Spinal cord (tissue), 10 donors: ENCODE data around the gene COA1. TPM values are rescaled to one million over a fixed set of nuclear protein-coding genes. Genes with fewer than 3 reads are reported as not detected.
"Not testable (repeated sequence)": the region's sequence is repeated elsewhere in the genome, so short reads cannot be mapped to it uniquely, and the experiment has no call there.

Experiments
- DNase-seq, 6 donors: peaks; one replicate each; pipeline versions ENCODE4 v3.0.0 to v3.0.0-alpha.2; 2013 to 2015; ENCODE audit warnings: low spot score in 6 of 6, low read depth in 4 of 6
- H3K27ac ChIP-seq: one replicate; pipeline ENCODE4 v1.5.1; 2013; ENCODE audit warnings: low read depth, low read length, control low read depth
- H3K27me3 ChIP-seq: one replicate; pipeline ENCODE4 v1.6.1; 2013; ENCODE audit warnings: low read length; ENCODE audit not compliant: control insufficient read depth, insufficient read depth
- H3K36me3 ChIP-seq: one replicate; pipeline ENCODE4 v1.6.1; 2013; ENCODE audit warnings: low read length; ENCODE audit not compliant: control insufficient read depth, insufficient read depth
- H3K4me1 ChIP-seq: one replicate; pipeline ENCODE4 v1.6.1; 2013; ENCODE audit warnings: low read length; ENCODE audit not compliant: control insufficient read depth, insufficient read depth
- H3K4me3 ChIP-seq: one replicate; pipeline ENCODE4 v1.5.1; 2013; ENCODE audit warnings: low read depth, low read length, control low read depth
- H3K9me3 ChIP-seq: one replicate; pipeline ENCODE4 v1.6.1; 2013; ENCODE audit warnings: low read length; ENCODE audit not compliant: control insufficient read depth, insufficient read depth
- WGBS: methylation state at CpG from one replicate; pipeline ENCODE4 v1.1.5; 2013; ENCODE audit warnings: missing lambda C conversion rate; ENCODE audit not compliant: insufficient coverage; 5-methylcytosine and 5-hydroxymethylcytosine counted together
- long read RNA-seq, 4 donors: transcript quantifications; one replicate each; lab custom pipeline, GENCODE V29; 2026
- polyA plus RNA-seq, 2 donors: library from polyadenylated mRNA; unstranded; fragments of 120-200 nt; gene quantifications; one replicate each; pipeline ENCODE4 v1.2.1, GENCODE V29; 2013; ENCODE audit not compliant: insufficient read length in 2 of 2
- total RNA-seq, 2 donors: library from RNA; depleted of rRNA in 1 of 2; stranded (reverse); fragments of 120-200 nt in 1 of 2; fragments of >200 nt in 1 of 2; gene quantifications; one replicate each; pipeline versions ENCODE4 v1.2.3 to v1.2.4, GENCODE V29; 2013 to 2014
- donor health status: healthy.

COA1 gene, protein sequence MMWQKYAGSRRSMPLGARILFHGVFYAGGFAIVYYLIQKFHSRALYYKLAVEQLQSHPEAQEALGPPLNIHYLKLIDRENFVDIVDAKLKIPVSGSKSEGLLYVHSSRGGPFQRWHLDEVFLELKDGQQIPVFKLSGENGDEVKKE
- total RNA-seq, result 10 to 100 TPM; 51.2 to 56.1 TPM
- polyA plus RNA-seq, result 10 to 100 TPM; 62.1 to 72.8 TPM
- long read RNA-seq, donor 1, transcript COA1-201 (6 exons, 927 nt), result major isoform, 16 of 51 reads
- long read RNA-seq, donor 1, partial matches to known transcripts, result 30 of 51 reads
- long read RNA-seq, donor 1, other reads (novel, unspliced or antisense), result 0 of 51 reads
- long read RNA-seq, donor 2, transcript COA1-201 (6 exons, 927 nt), result major isoform, 5 of 7 reads
- long read RNA-seq, donor 2, partial matches to known transcripts, result 0 of 7 reads
- long read RNA-seq, donor 2, other reads (novel, unspliced or antisense), result 0 of 7 reads
- long read RNA-seq, donor 3, transcript COA1-201 (6 exons, 927 nt), result major isoform, 13 of 22 reads
- long read RNA-seq, donor 3, partial matches to known transcripts, result 6 of 22 reads
- long read RNA-seq, donor 3, other reads (novel, unspliced or antisense), result 0 of 22 reads
- long read RNA-seq, donor 4, transcript COA1-201 (6 exons, 927 nt), result major isoform, 27 of 59 reads
- long read RNA-seq, donor 4, transcript COA1-219 (3 exons, 2,135 nt), result minor isoform, 6 of 59 reads
- long read RNA-seq, donor 4, partial matches to known transcripts, result 20 of 59 reads
- long read RNA-seq, donor 4, other reads (novel, unspliced or antisense), result 0 of 59 reads

DNA sequence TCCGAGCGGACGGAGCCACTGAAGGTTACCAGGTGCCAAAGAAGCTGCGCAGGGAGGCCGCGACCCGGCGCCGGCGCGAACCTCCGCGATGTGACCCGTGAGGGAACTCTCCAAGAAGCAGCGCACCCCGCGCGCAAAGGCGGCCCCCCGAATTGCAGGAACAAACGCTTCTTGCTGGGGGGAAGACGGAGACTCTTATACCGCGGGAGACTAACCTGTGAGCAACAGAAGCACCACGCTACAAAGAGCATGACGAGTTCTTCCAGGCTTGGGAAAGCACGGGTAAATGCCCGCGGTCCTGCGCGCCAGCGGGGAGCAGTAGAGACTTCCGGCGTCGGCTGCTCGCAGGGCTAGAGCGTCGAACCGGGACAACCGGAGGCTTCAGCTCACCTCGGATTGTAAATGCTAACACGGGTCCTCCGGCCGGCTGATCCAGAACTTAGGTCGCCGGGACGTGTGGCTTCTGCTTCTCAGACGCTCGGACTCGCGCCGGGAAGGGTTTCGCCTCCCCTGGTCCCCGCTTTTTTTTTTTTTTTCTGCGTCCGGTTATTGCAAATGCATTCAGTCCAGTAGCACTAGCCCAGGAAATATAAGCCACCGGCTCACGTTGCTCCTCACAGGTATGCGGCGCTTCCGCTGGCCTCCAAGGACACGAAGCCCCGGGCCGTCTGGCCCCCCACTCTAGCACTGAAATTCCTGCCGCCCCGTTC lies at the start of gene COA1:
TSS of gene COA1 (minus strand) at position 310 of the 710 bp plus-strand sequence. CDS start 80,909 bp downstream, outside the sequence.
- H3K9me3 ChIP-seq, result no peaks in the 10 kb centered on the region
- DNase-seq, result peak; percentile 81 to 97 (median 84)
- H3K4me1 ChIP-seq, result peaks cover 7% of the 10 kb centered on the region
- under 1% methylated on average over 64 of the region's 66 CpGs for WGBS
- peak within 1 kb of the TSS; percentile 82 for H3K4me3 ChIP-seq
- peaks cover 3% of the 10 kb centered on the region for H3K36me3 ChIP-seq
- no peaks in the 10 kb centered on the region for H3K27me3 ChIP-seq
- H3K27ac ChIP-seq, result peak within 1 kb of the TSS; percentile 61

DNA sequence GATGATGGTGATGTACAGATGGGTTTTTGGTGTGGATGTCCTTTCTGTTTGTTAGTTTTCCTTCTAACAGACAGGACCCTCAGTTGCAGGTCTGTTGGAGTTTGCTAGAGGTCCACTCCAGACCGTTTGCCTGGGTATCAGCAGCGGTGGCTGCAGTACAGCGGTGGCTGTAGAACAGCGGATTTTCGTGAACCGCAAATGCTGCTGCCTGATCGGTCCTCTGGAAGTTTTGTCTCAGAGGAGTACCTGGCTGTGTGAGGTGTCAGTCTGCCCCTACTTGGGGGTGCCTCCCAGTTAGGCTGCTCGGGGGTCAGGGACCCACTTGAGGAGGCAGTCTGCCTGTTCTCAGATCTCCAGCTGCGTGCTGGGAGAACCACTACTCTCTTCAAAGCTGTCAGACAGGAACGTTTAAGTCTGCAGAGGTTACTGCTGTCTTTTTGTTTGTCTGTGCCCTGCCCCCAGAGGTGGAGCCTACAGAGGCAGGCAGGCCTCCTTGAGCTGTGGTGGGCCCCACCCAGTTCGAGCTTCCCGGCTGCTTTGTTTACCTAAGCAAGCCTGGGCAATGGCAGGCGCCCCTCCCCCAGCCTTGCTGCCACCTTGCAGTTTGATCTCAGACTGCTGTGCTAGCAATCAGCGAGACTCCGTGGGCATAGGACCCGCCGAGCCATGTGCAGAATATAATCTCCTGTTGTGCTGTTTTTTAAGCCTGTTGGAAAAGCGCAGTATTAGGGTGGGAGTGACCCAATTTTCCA lies 49.1 kb upstream of the COA1 start:
- WGBS, result 85% methylated on average over 10 of the region's 18 CpGs
- H3K4me1 ChIP-seq, H3K9me3 ChIP-seq, DNase-seq, H3K27me3 ChIP-seq, H3K27ac ChIP-seq, H3K36me3 ChIP-seq, H3K4me3 ChIP-seq: not testable (repeated sequence)

DNA sequence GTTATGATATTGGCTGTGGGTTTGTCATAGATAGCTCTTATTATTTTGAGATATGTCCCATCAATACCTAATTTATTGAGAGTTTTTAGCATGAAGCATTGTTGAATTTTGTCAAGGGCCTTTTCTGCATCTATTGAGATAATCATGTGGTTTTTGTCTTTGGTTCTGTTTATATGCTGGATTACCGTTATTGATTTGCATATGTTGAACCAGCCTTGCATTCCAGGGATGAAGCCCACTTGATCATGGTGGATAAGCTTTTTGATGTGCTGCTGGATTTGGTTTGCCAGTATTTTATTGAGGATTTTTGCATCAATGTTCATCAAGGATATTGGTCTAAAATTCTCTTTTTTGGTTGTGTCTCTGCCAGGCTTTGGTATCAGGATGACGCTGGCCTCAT lies 45.9 kb upstream of the COA1 start:
- DNase-seq, H3K9me3 ChIP-seq, H3K4me3 ChIP-seq, H3K4me1 ChIP-seq, H3K27ac ChIP-seq, H3K27me3 ChIP-seq: not testable (repeated sequence)
- WGBS, result no CpG with 5 or more reads among the region's 2 CpGs
- peaks cover 12% of the 10 kb centered on the region for H3K36me3 ChIP-seq

DNA sequence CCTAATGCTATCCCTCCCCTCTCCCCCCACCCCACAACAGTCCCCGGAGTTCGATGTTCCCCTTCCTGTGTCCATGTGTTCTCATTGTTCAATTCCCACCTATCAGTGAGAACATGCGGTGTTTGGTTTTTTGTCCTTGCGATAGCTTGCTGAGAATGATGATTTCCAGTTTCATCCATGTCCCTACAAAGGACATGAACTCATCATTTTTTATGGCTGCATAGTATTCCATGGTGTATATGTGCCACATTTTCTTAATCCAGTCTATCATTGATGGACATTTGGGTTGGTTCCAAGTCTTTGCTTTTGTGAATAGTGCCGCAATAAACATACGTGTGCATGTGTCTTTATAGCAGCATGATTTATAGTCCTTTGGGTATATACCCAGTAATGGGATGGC lies 43.9 kb upstream of the COA1 start:
- not testable (repeated sequence) for DNase-seq, H3K27me3 ChIP-seq

DNA sequence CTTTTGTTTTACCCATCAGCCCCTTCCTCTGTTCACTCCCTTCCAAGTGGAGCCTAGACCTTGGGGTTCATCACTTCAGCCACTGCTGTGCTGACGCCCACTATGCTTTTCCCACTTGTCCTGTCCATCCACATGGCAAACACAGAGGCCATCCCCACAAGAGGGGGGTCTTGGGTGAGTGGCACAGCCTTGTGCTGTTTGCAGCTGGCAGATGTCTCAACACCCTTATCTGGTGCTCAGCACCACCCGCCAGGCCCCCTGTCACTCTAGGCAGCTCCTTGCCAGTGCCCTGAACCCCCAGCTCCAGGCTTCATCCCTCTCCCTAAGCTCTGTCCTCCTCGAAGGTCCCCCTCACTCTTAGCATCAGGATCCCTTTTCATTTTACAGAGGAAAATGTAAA lies 42.2 kb upstream of the COA1 start:
- no peak for DNase-seq
- Histone ChIP-seq H3K27me3 (no peaks in the 10 kb centered on the region), H3K9me3 (no peaks in the 10 kb centered on the region), H3K4me1 (no peaks in the 10 kb centered on the region), H3K27ac (no peak overlapping the region), H3K4me3 (no peak overlapping the region), H3K36me3 (peaks cover 9% of the 10 kb centered on the region)
- WGBS, result 94% methylated on average over 2 of the region's 3 CpGs

More for the DNA sequence above, 43.9 kb upstream of the COA1 start:
- 100% methylated on average over 1 of the region's 6 CpGs for WGBS
- H3K4me1 ChIP-seq, H3K4me3 ChIP-seq, H3K9me3 ChIP-seq, H3K36me3 ChIP-seq, H3K27ac ChIP-seq: not testable (repeated sequence)

DNA sequence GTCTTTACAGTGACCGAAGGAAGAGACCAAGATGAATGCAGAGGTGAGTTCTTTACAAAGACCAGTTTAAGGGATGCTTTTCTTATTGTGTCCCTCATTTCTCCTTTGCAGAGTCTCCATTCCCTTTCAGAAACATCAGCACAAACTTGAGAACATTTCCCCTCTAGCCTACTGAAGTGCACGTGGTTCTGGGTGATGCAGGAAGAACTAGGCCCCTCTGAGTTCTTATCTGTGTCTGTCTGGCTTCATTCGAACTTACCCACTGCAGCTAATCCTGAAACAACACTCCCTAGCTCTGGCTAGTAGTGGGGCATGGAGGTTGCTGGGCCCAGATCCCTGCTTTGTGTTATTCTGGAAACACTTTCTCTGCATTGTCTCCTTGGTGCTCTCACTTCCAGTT lies 41.8 kb upstream of the COA1 start:
- Histone ChIP-seq H3K27ac (no peak overlapping the region), H3K9me3 (no peaks in the 10 kb centered on the region), H3K4me1 (no peaks in the 10 kb centered on the region), H3K4me3 (no peak overlapping the region), H3K27me3 (no peaks in the 10 kb centered on the region), H3K36me3 (peaks cover 9% of the 10 kb centered on the region)
- WGBS, result 80% methylated on average over 2 of the region's 3 CpGs
- DNase-seq, result no peak

DNA sequence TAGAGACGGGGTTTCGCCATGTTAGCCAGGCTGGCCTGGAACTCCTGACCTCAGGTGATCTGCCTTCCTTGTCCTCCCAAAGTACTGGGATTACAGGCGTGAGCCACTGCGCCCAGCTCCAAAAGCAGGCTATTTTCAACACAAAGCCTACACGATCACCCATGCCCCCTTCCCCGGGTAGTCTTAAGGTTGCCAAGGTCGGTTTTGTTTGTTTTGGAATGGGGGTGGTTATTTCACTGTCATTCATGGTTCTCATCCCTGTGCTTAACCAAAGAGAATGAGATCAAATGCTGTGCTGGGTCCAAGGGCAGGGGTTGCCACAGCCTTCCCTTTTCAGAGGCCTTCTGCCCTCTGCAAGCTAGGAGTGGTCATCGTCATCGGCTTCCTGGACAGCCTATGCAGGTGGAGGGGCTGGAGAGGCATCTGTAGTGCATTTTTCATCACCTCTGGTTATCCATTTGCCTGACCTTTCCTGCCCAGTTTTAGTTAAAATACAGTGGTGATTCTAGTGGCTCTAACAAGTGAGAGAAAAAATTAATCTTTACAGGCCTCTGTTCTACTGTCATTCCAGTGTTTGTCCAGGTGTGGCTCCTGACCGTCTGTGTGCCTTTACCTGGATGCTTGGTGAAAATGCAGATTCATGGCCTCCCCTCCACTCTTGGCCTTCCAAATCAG lies 40.6 kb upstream of the COA1 start:
- Histone ChIP-seq H3K4me1 (no peaks in the 10 kb centered on the region), H3K27me3 (no peaks in the 10 kb centered on the region), H3K36me3 (peaks cover 9% of the 10 kb centered on the region), H3K27ac (no peak overlapping the region), H3K9me3 (no peaks in the 10 kb centered on the region), H3K4me3 (no peak overlapping the region)
- WGBS, result 93% methylated on average over 4 of the region's 10 CpGs
- DNase-seq, result no peak

DNA sequence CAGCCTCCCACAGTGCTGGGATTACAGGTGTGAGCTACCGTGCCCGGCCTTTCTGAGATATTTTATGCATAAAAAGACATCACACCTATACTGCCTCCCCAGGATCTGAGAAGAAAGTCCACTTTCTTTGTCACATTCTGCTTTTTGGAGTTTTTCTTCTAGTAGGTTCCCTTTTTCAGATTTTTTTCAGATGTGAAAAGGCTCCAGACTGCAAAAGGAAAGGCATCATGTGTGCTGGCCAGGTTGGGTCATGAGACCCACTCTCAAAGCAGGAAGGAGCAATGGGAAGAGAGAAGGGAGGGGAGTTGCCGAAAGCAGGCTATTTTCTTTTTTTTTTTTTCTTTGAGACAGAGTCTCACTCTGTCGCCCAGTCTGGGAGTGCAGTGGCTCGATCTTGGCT lies 40.0 kb upstream of the COA1 start:
- DNase-seq, result no peak
- 88% methylated on average over 5 of the region's 5 CpGs for WGBS
- H3K36me3 ChIP-seq, result peaks cover 9% of the 10 kb centered on the region

DNA sequence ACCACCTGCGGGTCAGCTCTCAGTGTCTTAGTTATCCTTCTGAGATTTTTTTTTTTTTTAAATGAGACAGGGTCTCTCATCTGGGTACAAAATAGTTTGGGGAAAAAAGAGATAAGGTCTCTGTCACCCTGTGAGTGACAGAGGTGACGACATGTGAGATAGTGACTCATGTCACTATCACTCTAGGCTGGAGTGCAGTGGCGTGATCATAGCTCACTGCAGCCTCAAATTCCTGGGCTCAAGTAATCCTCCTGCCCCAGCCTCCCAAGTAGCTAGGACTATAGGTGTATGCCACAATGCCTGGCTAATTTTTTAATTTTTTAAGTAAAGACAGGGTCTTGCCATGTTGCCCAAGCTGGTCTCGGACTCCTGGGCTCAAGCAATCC lies 39.6 kb upstream of the COA1 start:
- no peak for DNase-seq
- no peaks in the 10 kb centered on the region for H3K27me3 ChIP-seq
- whole genome bisulfite sequencing, result 100% methylated on average over 3 of the region's 4 CpGs
- H3K27ac ChIP-seq, result no peak overlapping the region
- H3K36me3 ChIP-seq, result peaks cover 9% of the 10 kb centered on the region
- no peak overlapping the region for H3K4me3 ChIP-seq
- no peaks in the 10 kb centered on the region for H3K9me3 ChIP-seq
- no peaks in the 10 kb centered on the region for H3K4me1 ChIP-seq

More for the DNA sequence above, 40.0 kb upstream of the COA1 start:
- Histone ChIP-seq H3K27me3 (no peaks in the 10 kb centered on the region), H3K4me1 (no peaks in the 10 kb centered on the region), H3K4me3 (no peak overlapping the region), H3K9me3 (no peaks in the 10 kb centered on the region), H3K27ac (no peak overlapping the region)
